Mammary epithelial cell (primary cell): ENCODE results near the gene SPAM1.

Source experiments
- CTCF ChIP-seq, 2 donors: IDR thresholded peaks in 1 of 2; conservative IDR thresholded peaks in 1 of 2; 2 replicates each; pipeline ENCODE4 v1.5.1; 2011 to 2012; ENCODE audit warnings: inconsistent platforms in 2 of 2, low read length in 2 of 2, mild to moderate bottlenecking in 2 of 2, control low read depth in 1 of 2, low read depth in 1 of 2; ENCODE audit not compliant: insufficient read depth in 1 of 2; ENCODE audit errors: extremely low read depth in 1 of 2
- EZH2 ChIP-seq: IDR thresholded peaks from 2 replicates; pipeline ENCODE4 v1.6.1; 2012; ENCODE audit warnings: low read length, inconsistent platforms, borderline replicate concordance

- TF ChIP-seq CTCF (conservative IDR thresholded peaks at IDR 0.05 in 1 of 2, IDR thresholded peaks at IDR 0.05 in 1 of 2; ENCODE audit: extremely low read depth in 1 of 2, insufficient read depth in 1 of 2, low read depth in 1 of 2, low read length in 2 of 2): no peak
- TF ChIP-seq EZH2: no peak
Observed at GRCh38 chr7:123992913-123993518, 68.0 kb downstream of the SPAM1 start.
